ENCODE measurements around the gene CEP63.
A peak's percentile ranks its signal among the peaks of the same experiment; 100 is the strongest.

Gene CEP63

GRCh38 chr3:134483195-134483900 lies 2.5 kb upstream of the CEP63 start:
- peak overlapping the region; percentile 89; the same call in 1 of the 2 replicates for H3K4me3 ChIP-seq (ENCODE audit: low read depth, low read length)
- DNase-seq (ENCODE audit: low read depth): no peak
- TF ChIP-seq CTCF (IDR thresholded peaks at IDR 0.05; ENCODE audit: control insufficient read depth, extremely low read depth, insufficient read depth): no peak

- no peak for DNase-seq (ENCODE audit: low read depth)
- H3K4me3 ChIP-seq (ENCODE audit: low read depth, low read length): peak overlapping the region; percentile 89
- no peak for TF ChIP-seq CTCF (IDR thresholded peaks at IDR 0.05; ENCODE audit: control insufficient read depth, extremely low read depth, insufficient read depth)
These were observed 661 bp upstream of the CEP63 start for GRCh38 chr3:134485075-134485717.

GRCh38 chr3:134486577-134487041 lies 752 bp downstream of the CEP63 start:
- no peak for TF ChIP-seq CTCF (IDR thresholded peaks at IDR 0.05; ENCODE audit: control insufficient read depth, extremely low read depth, insufficient read depth)
- DNase-seq (ENCODE audit: low read depth): no peak
- peak overlapping the region; percentile 89 for H3K4me3 ChIP-seq (ENCODE audit: low read depth, low read length)

- no peak for TF ChIP-seq CTCF (IDR thresholded peaks at IDR 0.05; ENCODE audit: control insufficient read depth, extremely low read depth, insufficient read depth)
- H3K4me3 ChIP-seq (ENCODE audit: low read depth, low read length): peak overlapping the region; percentile 89
- no peak for DNase-seq (ENCODE audit: low read depth)
These were observed 1.5 kb downstream of the CEP63 start for GRCh38 chr3:134487406-134487805.

GRCh38 chr3:134494495-134494894 lies 8.6 kb downstream of the CEP63 start:
- TF ChIP-seq CTCF (IDR thresholded peaks at IDR 0.05; ENCODE audit: control insufficient read depth, extremely low read depth, insufficient read depth): no peak
- no peak overlapping the region for H3K4me3 ChIP-seq (ENCODE audit: low read depth, low read length)
- no peak for DNase-seq (ENCODE audit: low read depth)

- no peak overlapping the region for H3K4me3 ChIP-seq (ENCODE audit: low read depth, low read length)
- DNase-seq (ENCODE audit: low read depth): no peak
- no peak for TF ChIP-seq CTCF (IDR thresholded peaks at IDR 0.05; ENCODE audit: control insufficient read depth, extremely low read depth, insufficient read depth)
These were observed 10.1 kb downstream of the CEP63 start for GRCh38 chr3:134495980-134496379.
